ENCODE data around the gene IGSF3. TPM values are rescaled to one million over a fixed set of nuclear protein-coding genes. Genes with fewer than 3 reads are reported as not detected.
"Not testable (repeated sequence)": the region's sequence is repeated elsewhere in the genome, so short reads cannot be mapped to it uniquely, and the experiment has no call there.

IGSF3 gene
- total RNA-seq, 1 donor from 2014 or later: 46.5 TPM

GRCh38 chr1:116595946-116596741 lies 71.4 kb downstream of the IGSF3 start:
- peak; percentile 40 for DNase-seq

GRCh38 chr1:116595065-116595840 lies 72.3 kb downstream of the IGSF3 start:
- DNase-seq: not testable (repeated sequence)

GRCh38 chr1:116593977-116594376 lies 73.6 kb downstream of the IGSF3 start:
- not testable (repeated sequence) for DNase-seq

GRCh38 chr1:116593401-116593800 lies 74.1 kb downstream of the IGSF3 start:
- not testable (repeated sequence) for DNase-seq

- DNase-seq: peak; percentile 49
Measured at GRCh38 chr1:116591951-116592605, 75.5 kb downstream of the IGSF3 start.

- DNase-seq: not testable (repeated sequence)
Measured at GRCh38 chr1:116591006-116591950, 76.3 kb downstream of the IGSF3 start.

- not testable (repeated sequence) for DNase-seq
Measured at GRCh38 chr1:116590359-116591005, 77.1 kb downstream of the IGSF3 start.

- DNase-seq: not testable (repeated sequence)
Measured at GRCh38 chr1:116589101-116589735, 78.3 kb downstream of the IGSF3 start.

- DNase-seq: no peak
Measured at GRCh38 chr1:116587501-116588227, 79.9 kb downstream of the IGSF3 start.

GRCh38 chr1:116586741-116587143 lies 80.8 kb downstream of the IGSF3 start:
- peak; percentile 43 for DNase-seq

- DNase-seq: no peak
Measured at GRCh38 chr1:116585886-116586285, 81.6 kb downstream of the IGSF3 start.

GRCh38 chr1:116581323-116581885 lies 86.1 kb downstream of the IGSF3 start:
- no peak for DNase-seq

- DNase-seq: no peak
Measured at GRCh38 chr1:116580446-116581322, 86.8 kb downstream of the IGSF3 start.

GRCh38 chr1:116579259-116579875 lies 88.2 kb downstream of the IGSF3 start:
- no peak for DNase-seq

- no peak for DNase-seq
Measured at GRCh38 chr1:116578581-116578980, 89.0 kb downstream of the IGSF3 start.

- DNase-seq: no peak
Measured at GRCh38 chr1:116577759-116578314, 89.7 kb downstream of the IGSF3 start.

GRCh38 chr1:116574581-116575291 lies 92.8 kb downstream of the IGSF3 start:
- peak; percentile 91 for DNase-seq
